Measurements from ENCODE around the gene KLF15. TPM values are rescaled to one million over a fixed set of nuclear protein-coding genes. Genes with fewer than 3 reads are reported as not detected.

The KLF15 gene
- total RNA-seq, 1 donor from 2014 or later, result 3.3 TPM

DNA sequence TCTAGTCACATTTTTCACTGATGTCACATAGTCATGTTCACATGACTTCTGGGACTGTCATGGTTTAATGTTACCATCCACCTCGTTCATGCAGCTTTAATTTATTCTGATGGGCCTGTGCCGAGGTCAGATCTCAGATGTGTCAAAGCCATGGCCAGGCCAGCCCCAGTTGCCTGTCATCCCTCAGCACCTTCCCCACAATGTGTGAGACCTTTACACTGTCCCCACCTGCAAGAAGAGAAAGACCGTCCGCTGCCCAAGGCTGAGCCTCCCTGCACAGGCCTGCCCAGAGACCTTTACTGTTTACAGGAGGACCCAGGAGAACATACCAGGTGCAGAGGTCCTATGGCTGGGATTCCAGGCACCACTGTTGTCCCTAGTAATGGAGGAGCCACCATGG, 12.8 kb upstream of the KLF15 start:
- Histone ChIP-seq H3K4me1 (no peaks in the 10 kb centered on the region), H3K27ac (no peak overlapping the region), H3F3A (ENCODE audit: low read depth) (no peaks in the 10 kb centered on the region), H3K27me3 (no peaks in the 10 kb centered on the region), H3K79me2 (ENCODE audit: low read depth) (no peaks in the 10 kb centered on the region), H4K20me1 (ENCODE audit: low read depth) (no peaks in the 10 kb centered on the region), H3K9ac (no peak overlapping the region), H2AFZ (replicated peaks) (no peak overlapping the region), H3K9me3 (ENCODE audit: low read depth) (no peaks in the 10 kb centered on the region), H3K4me3 (no peak overlapping the region), H3K4me2 (no peak overlapping the region), H3K36me3 (no peaks in the 10 kb centered on the region)
- TF ChIP-seq, protein P1, sequence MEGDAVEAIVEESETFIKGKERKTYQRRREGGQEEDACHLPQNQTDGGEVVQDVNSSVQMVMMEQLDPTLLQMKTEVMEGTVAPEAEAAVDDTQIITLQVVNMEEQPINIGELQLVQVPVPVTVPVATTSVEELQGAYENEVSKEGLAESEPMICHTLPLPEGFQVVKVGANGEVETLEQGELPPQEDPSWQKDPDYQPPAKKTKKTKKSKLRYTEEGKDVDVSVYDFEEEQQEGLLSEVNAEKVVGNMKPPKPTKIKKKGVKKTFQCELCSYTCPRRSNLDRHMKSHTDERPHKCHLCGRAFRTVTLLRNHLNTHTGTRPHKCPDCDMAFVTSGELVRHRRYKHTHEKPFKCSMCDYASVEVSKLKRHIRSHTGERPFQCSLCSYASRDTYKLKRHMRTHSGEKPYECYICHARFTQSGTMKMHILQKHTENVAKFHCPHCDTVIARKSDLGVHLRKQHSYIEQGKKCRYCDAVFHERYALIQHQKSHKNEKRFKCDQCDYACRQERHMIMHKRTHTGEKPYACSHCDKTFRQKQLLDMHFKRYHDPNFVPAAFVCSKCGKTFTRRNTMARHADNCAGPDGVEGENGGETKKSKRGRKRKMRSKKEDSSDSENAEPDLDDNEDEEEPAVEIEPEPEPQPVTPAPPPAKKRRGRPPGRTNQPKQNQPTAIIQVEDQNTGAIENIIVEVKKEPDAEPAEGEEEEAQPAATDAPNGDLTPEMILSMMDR (IDR thresholded peaks at IDR 0.05), result no peak
- no peak for TF ChIP-seq EZH2 (IDR thresholded peaks at IDR 0.05)
- no peak for TF ChIP-seq EZH2phosphoT487 (IDR thresholded peaks at IDR 0.05)
- no peaks in the 10 kb centered on the region for H3K36me3 Mint-ChIP-seq
- H3K4me1 Mint-ChIP-seq, result peaks cover 7% of the 10 kb centered on the region
- H3K4me3 Mint-ChIP-seq, result no peak overlapping the region
- H3K27me3 Mint-ChIP-seq (ENCODE audit: insufficient read depth, low read depth), result peaks cover 10% of the 10 kb centered on the region
- H3K9me3 Mint-ChIP-seq, result no peaks in the 10 kb centered on the region
- H3K27ac Mint-ChIP-seq, result no peak overlapping the region
- no peak for DNase-seq (ENCODE audit: low spot score)

DNA sequence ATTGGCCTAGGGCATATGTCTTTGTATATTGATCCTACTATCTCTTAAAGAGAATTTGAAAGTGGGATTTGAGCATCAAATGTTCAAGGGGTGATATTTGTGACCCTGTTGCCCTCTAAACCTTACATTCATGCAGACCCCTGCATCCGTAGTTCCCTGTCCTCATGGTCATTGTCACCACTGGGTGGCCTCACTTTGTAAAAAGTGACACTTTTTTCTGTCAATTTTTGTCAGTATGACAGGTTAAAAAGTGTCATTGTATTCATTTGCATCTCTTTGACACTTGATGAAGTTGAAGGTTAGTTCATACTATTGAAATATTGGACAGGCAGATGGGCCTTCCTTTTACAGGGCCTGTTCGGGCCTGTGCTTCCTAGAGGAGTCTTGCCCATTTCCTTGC, 12.3 kb upstream of the KLF15 start:
- H3K4me3 Mint-ChIP-seq, result no peak overlapping the region
- TF ChIP-seq EZH2 (IDR thresholded peaks at IDR 0.05) (no peak), EZH2phosphoT487 (IDR thresholded peaks at IDR 0.05) (no peak)
- TF ChIP-seq, protein P1 (IDR thresholded peaks at IDR 0.05), result no peak

DNA sequence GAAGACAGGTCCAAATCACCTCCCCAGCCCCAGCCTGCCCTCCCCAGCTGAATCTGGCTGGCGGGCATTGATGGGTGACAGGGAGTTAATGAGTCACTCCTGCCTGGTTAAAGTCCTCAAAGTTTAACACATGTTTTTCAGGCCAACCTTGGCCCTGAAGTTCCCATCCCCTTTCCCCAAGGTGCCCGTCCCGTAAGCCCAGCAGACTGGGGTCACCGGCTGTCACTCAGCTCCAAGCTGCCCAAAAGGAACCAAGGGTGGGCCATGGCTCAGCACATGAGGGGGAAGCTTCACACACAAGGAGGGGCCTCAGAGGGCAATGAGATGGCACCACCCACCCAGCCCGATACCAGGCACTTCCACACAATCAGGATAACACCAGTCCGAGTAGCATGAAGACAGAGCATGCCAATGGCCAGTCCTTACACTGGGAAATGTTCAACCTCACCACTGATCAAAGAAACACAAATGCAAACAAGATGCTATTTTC, 10.2 kb upstream of the KLF15 start:
- TF ChIP-seq EZH2 (IDR thresholded peaks at IDR 0.05) (no peak), EZH2phosphoT487 (IDR thresholded peaks at IDR 0.05) (no peak)
- TF ChIP-seq, protein P1 (IDR thresholded peaks at IDR 0.05), result no peak
- Histone ChIP-seq H4K20me1 (ENCODE audit: low read depth) (no peaks in the 10 kb centered on the region), H3F3A (ENCODE audit: low read depth) (no peaks in the 10 kb centered on the region), H3K36me3 (no peaks in the 10 kb centered on the region), H2AFZ (replicated peaks) (no peak overlapping the region), H3K4me2 (no peak overlapping the region), H3K9ac (no peak overlapping the region), H3K79me2 (ENCODE audit: low read depth) (no peaks in the 10 kb centered on the region), H3K9me3 (ENCODE audit: low read depth) (no peaks in the 10 kb centered on the region), H3K27me3 (no peaks in the 10 kb centered on the region), H3K27ac (no peak overlapping the region), H3K4me1 (no peaks in the 10 kb centered on the region), H3K4me3 (no peak overlapping the region)
- Mint-ChIP-seq H3K4me1 (peaks cover 8% of the 10 kb centered on the region), H3K4me3 (no peak overlapping the region), H3K9me3 (no peaks in the 10 kb centered on the region), H3K27ac (no peak overlapping the region), H3K36me3 (no peaks in the 10 kb centered on the region), H3K27me3 (ENCODE audit: insufficient read depth, low read depth) (peaks cover 15% of the 10 kb centered on the region)
- no peak for DNase-seq (ENCODE audit: low spot score)

More for the DNA sequence above, 12.3 kb upstream of the KLF15 start:
- no peak overlapping the region for H3K4me3 ChIP-seq
- no peaks in the 10 kb centered on the region for H3K36me3 Mint-ChIP-seq
- no peaks in the 10 kb centered on the region for H4K20me1 ChIP-seq (ENCODE audit: low read depth)
- peaks cover 5% of the 10 kb centered on the region for H3K4me1 Mint-ChIP-seq
- H3K27ac Mint-ChIP-seq, result no peak overlapping the region
- no peaks in the 10 kb centered on the region for H3F3A ChIP-seq (ENCODE audit: low read depth)
- H3K4me1 ChIP-seq, result no peaks in the 10 kb centered on the region
- no peaks in the 10 kb centered on the region for H3K79me2 ChIP-seq (ENCODE audit: low read depth)
- H3K9ac ChIP-seq, result no peak overlapping the region
- H3K9me3 ChIP-seq (ENCODE audit: low read depth), result no peaks in the 10 kb centered on the region
- DNase-seq (ENCODE audit: low spot score), result no peak
- H3K9me3 Mint-ChIP-seq, result no peaks in the 10 kb centered on the region
- H2AFZ ChIP-seq (replicated peaks), result no peak overlapping the region
- no peaks in the 10 kb centered on the region for H3K27me3 ChIP-seq
- no peaks in the 10 kb centered on the region for H3K36me3 ChIP-seq
- no peak overlapping the region for H3K27ac ChIP-seq
- no peak overlapping the region for H3K4me2 ChIP-seq
- H3K27me3 Mint-ChIP-seq (ENCODE audit: insufficient read depth, low read depth), result peaks cover 10% of the 10 kb centered on the region

Measured in neural progenitor cell (in vitro differentiated cells).